Measurements from ENCODE around the gene SCFD1.
"Not testable (repeated sequence)": the region's sequence is repeated elsewhere in the genome, so short reads cannot be mapped to it uniquely, and the experiment has no call there.

SCFD1 gene, protein sequence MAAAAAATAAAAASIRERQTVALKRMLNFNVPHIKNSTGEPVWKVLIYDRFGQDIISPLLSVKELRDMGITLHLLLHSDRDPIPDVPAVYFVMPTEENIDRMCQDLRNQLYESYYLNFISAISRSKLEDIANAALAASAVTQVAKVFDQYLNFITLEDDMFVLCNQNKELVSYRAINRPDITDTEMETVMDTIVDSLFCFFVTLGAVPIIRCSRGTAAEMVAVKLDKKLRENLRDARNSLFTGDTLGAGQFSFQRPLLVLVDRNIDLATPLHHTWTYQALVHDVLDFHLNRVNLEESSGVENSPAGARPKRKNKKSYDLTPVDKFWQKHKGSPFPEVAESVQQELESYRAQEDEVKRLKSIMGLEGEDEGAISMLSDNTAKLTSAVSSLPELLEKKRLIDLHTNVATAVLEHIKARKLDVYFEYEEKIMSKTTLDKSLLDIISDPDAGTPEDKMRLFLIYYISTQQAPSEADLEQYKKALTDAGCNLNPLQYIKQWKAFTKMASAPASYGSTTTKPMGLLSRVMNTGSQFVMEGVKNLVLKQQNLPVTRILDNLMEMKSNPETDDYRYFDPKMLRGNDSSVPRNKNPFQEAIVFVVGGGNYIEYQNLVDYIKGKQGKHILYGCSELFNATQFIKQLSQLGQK

DNA sequence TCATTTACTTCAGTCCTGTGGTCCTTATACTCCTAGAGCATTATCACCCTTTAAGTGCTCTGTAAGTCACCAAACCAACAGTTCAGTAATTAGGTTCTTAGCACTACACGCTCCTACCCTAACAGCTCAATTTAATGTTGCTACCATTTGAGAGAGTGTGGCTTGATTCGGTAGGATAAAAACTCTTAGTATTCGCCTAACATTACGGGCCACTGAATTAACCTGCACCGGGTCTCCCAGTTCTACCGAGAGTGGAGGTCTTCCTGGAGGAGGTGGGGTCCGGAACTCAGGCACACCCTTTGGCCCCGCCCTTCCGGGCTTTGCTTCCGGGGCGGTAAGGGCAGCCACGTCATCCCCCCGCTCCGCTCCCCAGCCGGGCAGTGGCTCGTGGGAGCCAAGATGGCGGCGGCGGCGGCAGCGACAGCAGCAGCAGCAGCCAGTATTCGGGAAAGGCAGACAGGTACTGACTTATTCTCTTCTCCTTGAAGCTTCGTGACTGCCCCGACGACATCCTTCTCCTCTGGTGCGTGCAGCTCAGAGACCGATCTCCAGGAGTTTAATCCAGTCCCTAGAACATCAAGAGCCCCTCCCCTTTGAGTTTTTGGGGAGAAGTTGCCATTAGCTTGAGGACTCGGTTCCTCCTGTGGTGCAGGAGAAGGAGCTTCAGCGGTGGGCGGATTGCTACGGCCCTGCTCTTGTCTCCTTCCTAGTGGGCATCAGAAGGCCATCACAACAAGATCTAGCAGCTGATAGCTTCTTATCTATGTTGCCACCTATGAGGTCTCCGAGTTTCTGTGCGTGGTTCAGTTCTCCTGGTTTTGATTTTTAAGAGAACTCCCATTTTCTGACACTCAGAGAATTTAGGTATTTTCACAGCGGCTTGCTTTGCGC, at the start of gene SCFD1:
SCFD1 (plus strand) TSS at position 380 of the 891 bp plus-strand sequence; CDS start at position 400, 20 bp downstream.
- DNase-seq (ENCODE audit: low spot score), result peak; percentile 95

DNA sequence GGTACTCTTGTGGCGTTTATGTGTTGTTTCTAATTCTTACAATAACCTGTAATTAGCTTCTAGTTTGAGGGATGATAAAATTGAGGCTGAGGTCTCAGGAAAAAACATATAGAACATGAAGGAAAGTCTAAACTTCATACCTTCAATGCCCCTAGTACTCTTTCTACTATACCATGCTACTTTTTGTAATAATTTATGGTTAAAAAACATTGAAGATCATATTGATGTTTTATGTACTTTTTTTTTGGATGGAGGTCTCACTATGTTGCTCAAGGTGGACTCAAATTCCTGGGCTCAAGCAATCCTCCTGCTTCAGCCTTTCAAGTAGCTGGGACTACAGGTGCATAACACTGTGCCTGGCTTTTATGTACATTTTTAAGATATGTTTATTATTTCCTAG, 49.3 kb upstream of the SCFD1 start:
- DNase-seq (ENCODE audit: low spot score), result no peak

DNA sequence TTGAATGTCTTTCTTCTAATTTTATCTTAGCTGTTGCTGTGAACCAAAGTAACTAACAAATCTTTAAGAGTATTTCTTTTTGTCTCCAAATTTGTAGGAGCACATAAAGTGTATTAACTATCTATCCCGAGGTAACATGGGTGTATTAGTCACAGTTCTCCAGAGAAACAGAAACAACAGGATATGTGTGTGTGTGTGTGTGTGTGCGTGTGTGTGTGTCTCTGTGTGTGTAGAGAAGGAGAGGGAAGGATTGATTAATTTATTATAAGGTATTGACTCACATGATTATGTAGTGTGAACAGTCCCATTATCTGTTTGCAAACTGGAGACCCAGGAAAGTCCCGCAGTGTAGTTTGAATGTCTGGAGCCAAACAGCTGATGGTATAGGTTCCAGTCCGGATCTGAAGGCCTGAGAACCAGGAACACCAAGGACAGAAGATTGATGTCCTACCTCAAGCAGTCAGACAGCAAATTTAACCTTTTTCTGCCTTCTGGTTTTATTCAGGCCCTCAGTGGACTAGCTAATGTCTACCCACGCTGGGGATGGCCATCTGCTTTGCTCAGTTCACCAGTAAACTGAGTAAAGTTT, 48.8 kb upstream of the SCFD1 start:
- DNase-seq (ENCODE audit: low spot score), result no peak

DNA sequence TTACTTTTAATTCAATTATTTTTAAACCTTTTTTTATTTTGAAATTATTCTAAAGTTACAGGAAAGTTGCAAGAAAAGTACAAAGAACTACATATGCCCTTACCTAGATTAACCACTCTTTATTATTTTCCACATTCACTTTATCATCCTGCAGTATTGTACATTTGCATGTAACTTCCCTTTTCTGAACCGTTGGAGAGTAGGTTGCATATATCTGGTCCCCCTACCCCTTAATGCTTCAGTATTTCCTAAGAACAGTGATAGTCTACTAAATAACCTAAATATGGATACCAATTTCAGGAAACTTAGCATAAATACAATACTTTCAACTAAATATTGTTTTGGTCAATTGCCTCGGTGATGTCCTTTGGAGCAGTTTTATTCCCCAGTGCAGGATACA, 48.2 kb upstream of the SCFD1 start:
- DNase-seq (ENCODE audit: low spot score), result no peak

DNA sequence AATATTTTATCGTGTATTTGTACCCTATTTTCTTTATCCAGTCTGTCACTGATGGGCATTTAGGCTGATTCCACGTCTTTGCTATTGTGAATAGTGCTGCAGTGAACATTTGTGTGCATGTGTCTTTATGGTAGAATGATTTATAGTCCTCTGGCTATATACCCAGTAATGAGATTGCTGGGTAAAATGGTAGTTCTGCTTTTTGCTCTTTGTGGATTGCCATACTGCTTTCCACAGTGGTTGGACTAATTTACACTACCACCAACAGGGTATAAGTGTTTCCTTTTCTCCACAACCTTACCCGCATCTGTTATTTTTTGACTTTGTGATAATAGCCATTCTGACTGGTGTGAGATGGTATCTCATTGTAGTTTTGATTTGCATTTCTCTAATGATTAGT, 47.3 kb upstream of the SCFD1 start:
- DNase-seq (ENCODE audit: low spot score), result not testable (repeated sequence)

DNA sequence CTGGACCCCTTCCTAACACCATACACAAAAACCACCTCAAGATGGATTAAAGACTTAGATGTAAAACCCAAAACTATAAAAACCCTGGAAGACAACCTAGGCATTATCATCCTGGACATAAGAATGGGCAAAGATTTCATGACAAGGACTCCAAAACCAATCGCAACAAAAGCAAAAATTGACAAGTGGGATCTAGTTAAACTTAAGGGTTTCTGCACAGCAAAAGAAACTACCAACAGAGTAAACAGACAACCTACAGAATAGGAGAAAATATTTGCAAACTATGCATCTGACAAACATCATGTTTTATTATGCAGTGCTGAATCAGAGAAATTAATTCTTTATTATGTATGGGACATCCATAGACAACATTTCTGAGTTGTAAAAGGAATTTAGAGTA, 45.8 kb upstream of the SCFD1 start:
- not testable (repeated sequence) for DNase-seq (ENCODE audit: low spot score)

DNA sequence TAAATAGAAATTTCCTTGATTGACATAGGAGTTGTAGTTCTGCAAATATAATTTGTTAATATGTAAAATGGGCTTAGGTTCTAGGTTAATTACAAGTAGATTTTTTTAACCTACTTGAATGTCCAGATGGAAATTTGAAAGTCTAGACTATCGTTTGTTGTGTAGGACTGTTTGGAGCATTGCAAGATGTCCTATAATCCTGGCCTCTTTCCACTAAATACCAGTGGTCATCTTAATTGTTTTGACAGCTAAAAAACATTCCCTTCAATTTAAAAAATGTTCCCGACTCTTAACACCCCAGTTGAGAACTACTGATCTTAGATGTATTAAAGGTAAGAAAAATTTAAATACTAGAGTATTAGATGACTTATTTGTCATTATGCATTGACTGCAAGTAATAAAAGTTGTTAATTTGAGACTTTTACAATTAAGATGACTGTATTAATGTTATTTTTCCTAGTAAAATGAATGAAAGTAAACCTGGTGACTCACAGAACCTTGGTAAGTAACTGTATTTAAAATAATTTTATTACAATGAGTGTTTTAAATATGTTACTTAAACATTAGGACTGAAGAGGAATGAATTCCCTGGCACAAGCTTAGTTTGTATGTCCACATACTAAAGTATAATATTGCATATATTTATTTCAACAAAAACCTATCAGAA, 41.4 kb upstream of the SCFD1 start:
- DNase-seq (ENCODE audit: low spot score), result peak; percentile 31

DNA sequence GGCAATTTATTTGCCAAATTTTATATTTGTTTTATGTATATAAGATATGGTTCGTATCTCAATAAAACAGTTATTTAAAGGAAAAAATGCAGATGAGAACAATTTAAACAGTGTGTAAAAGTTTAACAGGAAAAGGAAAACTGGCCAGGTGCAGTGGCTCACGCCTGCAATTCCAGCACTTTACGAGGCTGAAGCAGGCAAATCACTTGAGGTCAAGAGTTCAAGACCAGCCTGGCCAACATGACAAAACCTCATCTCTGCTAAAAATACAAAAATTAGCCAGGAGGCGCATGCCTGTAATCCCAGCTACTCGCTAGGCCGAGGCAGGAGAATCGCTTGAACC, 40.9 kb upstream of the SCFD1 start:
- DNase-seq (ENCODE audit: low spot score), result no peak

DNA sequence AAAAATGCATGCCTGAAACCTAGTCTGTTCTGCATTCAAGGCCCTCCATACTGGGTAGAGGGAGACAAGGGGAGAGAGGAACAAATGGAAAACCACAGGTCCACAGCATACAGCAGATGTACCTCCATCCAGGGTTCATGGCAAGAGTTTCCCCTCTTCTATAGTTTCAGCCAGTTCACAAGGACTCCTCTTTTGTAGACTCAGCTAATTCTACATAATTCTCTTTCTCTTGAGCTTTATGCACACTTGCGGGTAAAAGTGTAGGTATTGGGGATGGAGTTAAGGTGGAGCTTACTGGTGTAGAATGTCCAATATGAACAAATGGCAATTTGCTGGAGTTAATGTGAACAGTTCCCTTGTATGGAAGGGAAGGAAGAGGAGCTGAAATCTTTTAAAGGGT, 39.7 kb upstream of the SCFD1 start:
- DNase-seq (ENCODE audit: low spot score), result no peak

DNA sequence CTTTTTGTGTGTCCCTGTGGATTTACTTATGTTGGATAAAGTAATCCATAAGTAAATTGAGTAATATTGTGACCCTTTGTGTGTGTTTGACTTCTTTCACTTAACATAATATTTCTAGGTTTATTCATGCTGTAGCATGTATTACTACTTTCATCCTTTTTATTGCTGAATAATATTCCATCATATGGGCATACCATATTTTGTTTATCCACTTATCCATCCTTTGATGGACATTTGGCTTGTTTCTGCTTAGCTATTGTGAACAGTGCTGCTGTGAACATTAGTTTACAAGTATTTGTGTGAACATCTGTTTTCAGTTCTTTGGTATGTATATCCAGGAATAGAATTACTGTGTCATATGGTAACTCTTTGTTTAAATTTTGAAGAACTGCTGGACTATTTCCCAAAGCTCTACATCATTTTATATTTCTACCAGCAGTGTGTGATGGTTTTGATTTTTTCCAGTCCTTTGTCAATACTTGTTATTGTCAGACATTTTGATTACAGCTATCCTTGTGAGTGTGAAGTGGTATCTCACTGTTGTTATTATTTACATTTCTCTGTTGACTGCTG, 38.0 kb upstream of the SCFD1 start:
- DNase-seq (ENCODE audit: low spot score), result no peak

DNA sequence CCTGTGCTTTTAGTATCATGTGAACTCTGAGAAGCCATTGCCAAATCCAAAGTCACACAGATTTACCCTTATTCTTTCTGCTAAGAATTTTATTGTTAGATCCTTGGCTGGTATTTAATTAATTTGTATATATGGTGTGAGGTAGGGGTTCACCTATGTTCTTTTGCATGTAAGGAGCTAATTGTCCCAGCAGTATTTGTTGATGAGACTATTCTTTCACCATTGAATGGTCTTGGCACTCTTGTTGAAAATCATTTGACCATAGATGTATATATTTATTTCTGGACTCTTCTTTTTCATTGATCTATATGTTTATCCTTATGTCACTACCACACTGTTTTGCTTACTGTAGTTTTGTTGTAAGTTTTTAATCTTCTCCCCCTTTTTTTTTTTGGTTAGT, 36.9 kb upstream of the SCFD1 start:
- DNase-seq (ENCODE audit: low spot score), result no peak

DNA sequence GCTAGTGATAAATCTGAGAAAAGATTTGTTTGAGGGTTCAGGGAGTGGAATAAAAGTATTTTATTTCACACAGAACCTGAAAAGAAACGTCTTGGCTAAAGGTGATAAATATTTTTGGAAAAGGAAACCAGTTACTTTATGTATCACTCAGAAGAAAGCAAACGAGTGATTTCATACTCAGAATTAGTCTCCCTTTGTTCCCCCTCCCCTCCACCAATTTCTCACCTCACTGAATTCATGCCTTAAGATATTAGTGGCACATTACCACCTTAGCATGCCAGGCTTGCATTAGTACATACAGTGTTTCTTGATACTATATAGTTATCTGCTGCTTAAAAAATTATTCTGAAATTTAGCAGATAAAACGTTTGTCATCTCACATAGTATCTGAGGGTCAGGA, 35.0 kb upstream of the SCFD1 start:
- no peak for DNase-seq (ENCODE audit: low spot score)

DNA sequence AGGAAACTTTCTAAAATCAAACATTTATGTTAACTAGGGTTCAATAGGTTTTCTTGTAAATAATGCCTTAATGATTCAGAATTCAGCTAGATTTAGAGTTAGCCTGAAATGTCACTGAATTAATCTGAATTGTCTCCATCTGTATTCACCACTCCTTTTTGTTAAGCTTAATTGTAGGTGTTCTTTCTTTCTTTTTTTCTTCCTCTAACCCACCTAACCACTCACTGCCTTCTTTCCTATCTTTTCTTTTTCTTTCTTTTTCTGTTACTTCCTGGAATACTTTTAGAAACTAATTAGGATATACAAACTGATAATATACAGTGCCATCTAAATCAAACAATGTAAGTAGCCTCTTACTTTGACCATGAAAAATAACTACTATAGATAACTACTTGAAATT, 33.2 kb upstream of the SCFD1 start:
- no peak for DNase-seq (ENCODE audit: low spot score)

DNA sequence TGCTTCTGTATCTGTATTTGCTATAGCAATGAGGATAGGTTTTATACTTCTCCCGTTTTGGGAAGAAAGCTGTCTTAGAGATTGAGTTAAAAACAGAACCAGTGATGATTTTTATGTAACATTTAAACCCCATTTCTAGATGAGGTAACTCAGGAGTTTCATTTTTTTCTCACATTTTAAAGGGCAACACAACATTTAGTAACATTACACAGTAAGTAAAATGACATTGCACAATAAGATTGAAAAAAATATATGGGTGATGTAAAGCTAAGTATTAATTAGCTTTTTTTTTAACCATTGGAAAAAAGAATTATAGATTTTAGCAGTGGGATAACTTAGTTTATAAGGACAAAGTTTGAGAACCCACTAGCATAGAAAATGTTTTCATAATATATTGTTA, 25.2 kb upstream of the SCFD1 start:
- no peak for DNase-seq (ENCODE audit: low spot score)

DNA sequence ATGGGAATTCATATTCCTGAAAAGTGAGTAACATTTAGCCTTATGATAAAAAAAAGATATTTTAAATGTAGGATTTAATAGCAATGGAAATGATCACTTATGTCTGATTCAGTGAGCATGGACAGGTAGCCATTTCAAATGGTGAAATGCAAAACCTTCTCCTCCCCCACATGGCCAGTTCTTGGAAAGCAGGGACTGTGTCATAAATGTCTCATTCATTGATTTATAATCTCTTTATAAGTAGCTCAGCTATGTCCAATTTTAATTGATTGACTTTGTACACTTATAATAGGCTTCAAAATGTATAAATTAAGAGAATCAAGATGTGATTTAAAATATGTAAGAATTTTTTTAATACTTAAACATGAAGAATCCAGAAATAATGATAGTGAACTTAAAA, 24.6 kb upstream of the SCFD1 start:
- no peak for DNase-seq (ENCODE audit: low spot score)

DNA sequence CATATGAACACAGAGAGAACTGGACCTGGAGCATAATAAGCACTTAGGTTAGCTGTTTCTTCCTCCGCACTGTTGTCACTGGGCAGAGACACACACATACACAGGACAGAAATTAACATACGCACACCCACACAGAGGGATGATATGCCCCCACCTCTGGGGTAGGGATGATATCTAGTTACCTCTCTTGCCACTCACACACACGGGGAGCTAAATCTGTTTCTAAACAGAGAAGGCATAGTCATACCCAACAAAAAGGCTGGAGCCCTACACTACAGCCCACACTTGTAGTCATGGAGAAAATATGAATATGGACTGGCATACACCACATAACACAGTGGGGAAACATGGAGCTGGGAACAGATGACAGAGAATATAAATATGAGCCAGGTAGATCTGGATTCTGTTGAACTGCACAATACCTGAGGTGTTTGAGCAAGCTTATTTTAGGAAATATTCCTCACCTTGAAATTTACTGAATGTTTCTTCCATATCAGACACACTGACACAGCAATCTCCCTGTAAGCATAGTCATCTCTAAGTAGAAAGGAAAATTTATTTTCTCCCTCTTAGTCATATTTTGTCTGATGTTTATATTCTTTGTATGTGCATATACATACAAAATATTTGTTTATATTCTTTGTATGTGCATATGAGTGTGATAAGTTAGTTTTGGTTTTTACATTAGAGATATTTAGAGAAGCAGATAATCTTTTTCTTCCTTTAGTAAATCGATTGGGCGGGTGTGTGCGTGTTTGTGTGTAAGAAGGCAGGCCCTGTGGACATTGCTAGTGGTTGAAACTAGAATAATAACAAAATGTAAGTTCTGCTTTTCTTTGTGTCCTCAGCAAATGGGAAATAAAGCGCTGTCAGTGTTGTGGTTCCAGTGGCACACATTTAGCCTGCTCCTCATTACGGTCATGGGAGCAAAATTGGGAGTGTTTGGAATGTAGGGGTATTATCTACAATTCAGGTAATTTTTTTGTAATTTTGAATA, 20.9 kb upstream of the SCFD1 start:
- DNase-seq (ENCODE audit: low spot score), result no peak

DNA sequence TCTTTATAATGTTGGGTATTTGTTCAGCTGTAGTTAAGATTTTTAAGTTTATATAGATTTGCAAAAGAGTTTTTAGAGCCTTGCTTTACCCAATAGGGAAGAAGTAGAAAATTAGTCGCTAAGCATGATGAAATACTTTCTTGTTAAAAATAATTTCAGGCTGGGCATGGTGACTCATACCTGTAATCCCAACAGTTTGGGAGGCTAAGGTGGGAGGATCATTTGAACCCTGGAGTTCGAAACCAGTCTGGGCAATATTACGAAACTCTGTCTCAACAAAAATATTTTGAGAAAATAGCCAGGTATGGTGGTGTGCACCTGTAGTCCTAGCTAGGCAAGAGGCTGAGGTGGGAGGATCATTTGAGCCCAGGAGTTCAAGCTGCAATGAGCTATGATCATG, 18.7 kb upstream of the SCFD1 start:
- DNase-seq (ENCODE audit: low spot score), result no peak

DNA sequence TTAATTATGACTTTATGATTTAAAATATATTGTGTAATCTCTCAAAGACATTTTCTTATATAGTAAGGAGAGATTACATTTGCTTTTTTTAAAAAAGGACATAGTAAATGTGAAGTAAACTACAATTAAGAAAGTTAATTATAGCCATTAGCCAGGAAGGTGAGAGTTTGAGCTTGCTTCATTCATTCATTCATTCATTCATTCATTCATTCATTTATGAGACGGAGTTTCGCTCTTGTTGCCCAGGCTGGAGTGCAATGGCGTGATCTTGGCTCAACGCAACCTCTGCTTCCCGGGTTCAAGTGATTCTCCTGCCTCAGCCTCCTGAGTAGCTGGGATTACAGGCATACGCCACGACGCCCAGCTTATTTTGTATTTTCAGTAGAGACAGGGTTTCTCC, 17.4 kb upstream of the SCFD1 start:
- DNase-seq (ENCODE audit: low spot score), result not testable (repeated sequence)

DNA sequence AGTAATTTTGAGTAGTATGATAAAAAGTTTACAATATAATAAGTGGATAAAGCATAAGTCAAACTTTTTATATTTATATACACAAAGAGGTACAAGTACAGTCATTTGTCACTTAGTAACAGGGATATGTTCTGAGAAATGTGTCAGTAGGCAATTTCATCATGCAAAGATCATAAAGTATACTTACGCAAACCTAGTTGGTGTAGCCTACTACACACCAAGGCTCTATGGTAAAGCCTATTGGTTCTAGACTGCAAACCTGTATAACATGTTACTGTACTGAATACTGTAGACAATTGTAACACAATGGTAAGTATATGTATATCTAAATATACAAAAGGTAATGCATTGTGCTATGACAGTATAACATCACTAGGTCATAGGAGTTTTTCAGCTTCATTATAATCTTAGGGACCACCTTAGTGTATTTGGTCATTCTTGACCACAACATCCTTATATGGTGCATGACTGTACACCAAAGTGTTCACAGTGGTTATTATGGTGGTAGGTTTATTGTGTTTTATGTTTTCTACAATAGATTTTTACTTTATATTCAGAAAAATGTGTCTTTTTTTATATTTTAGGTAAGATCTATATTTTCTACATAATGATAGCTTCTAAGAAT, 14.9 kb upstream of the SCFD1 start:
- DNase-seq (ENCODE audit: low spot score), result no peak

DNA sequence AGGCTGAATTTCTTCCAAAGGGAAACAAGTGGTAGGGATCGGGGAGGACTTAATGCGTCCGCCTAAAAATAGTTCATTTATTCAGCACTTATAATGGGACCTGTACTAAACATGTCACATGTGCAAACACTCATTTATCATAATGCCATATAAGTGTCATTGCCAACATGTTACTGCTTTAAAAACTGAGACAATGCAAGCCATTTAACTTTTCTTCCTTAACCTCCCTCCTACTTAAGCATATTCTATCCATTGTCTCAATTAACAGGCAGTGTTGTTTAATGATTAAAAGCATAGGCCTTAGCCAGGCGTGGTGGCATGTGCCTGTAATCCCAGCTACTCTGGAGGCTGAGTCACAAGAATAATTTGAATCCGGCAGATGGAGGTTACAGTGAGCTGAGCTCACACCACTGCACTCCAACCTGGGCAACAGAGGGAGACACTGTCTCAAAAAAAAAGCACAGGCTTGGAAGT, 13.5 kb upstream of the SCFD1 start:
- DNase-seq (ENCODE audit: low spot score), result no peak
